ENCODE measurements around the gene RALGAPA1.

Gene RALGAPA1

GRCh38 chr14:35761922-35762321 lies 47.2 kb downstream of the RALGAPA1 start:
- DNase-seq (ENCODE audit: low read depth): no peak
- TF ChIP-seq, protein P1, sequence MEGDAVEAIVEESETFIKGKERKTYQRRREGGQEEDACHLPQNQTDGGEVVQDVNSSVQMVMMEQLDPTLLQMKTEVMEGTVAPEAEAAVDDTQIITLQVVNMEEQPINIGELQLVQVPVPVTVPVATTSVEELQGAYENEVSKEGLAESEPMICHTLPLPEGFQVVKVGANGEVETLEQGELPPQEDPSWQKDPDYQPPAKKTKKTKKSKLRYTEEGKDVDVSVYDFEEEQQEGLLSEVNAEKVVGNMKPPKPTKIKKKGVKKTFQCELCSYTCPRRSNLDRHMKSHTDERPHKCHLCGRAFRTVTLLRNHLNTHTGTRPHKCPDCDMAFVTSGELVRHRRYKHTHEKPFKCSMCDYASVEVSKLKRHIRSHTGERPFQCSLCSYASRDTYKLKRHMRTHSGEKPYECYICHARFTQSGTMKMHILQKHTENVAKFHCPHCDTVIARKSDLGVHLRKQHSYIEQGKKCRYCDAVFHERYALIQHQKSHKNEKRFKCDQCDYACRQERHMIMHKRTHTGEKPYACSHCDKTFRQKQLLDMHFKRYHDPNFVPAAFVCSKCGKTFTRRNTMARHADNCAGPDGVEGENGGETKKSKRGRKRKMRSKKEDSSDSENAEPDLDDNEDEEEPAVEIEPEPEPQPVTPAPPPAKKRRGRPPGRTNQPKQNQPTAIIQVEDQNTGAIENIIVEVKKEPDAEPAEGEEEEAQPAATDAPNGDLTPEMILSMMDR (conservative IDR thresholded peaks at IDR 0.05; ENCODE audit: control insufficient read depth, insufficient read depth, low read depth, low read length): no peak
- H3K4me3 ChIP-seq (ENCODE audit: control insufficient read depth, low read depth, low read length): no peak overlapping the region

DNA sequence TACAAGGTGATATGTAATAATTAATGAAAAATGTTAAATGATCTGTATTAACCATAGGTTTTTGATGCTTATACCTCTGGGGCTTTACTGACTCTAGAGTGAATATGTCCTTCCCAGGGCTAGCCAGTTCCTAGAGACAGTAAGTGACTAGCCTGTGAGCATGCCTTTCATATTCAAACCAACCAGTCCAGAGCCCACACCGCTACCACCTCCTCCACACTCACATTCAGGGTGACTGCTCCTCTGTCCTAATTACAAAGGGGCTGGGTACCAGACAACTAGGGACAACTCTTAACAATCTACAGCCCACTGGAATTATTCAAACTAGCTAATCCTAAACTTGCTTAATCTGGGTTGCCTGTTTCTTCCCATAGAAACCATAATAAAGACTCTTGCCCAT lies 49.0 kb downstream of the RALGAPA1 start:
- TF ChIP-seq, protein P1 (conservative IDR thresholded peaks at IDR 0.05; ENCODE audit: control insufficient read depth, insufficient read depth, low read depth, low read length): no peak
- DNase-seq (ENCODE audit: low read depth): no peak
- no peak overlapping the region for H3K4me3 ChIP-seq (ENCODE audit: control insufficient read depth, low read depth, low read length)

GRCh38 chr14:35758523-35759129 lies 50.5 kb downstream of the RALGAPA1 start:
- no peak for DNase-seq (ENCODE audit: low read depth)
- TF ChIP-seq, protein P1 (conservative IDR thresholded peaks at IDR 0.05; ENCODE audit: control insufficient read depth, insufficient read depth, low read depth, low read length): no peak

GRCh38 chr14:35754671-35755070 lies 54.4 kb downstream of the RALGAPA1 start:
- TF ChIP-seq, protein P1 (conservative IDR thresholded peaks at IDR 0.05; ENCODE audit: control insufficient read depth, insufficient read depth, low read depth, low read length): no peak
- DNase-seq (ENCODE audit: low read depth): no peak
- no peak overlapping the region for H3K4me3 ChIP-seq (ENCODE audit: control insufficient read depth, low read depth, low read length)

More at GRCh38 chr14:35758523-35759129, 50.5 kb downstream of the RALGAPA1 start:
- no peak overlapping the region for H3K4me3 ChIP-seq (ENCODE audit: control insufficient read depth, low read depth, low read length)

DNA sequence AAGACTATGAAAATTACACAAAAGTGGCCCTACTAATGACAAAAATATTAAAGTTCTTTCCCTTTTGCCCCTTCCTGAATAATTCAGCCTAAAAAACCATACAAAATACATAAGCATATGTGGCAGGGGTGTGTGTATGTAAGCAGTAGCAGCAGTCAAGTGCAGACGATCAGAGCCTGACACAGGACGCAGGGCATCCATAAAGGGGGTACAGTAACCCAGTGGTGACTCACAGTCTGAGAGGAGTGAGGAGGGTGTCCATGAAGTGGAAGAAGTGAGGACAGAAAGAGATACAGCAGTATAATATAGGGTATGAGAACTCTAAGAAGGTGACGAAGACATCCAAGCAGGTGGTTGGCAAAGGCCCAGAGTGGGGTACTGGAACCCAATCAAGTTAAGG lies 56.7 kb downstream of the RALGAPA1 start:
- no peak for DNase-seq (ENCODE audit: low read depth)
- H3K4me3 ChIP-seq (ENCODE audit: control insufficient read depth, low read depth, low read length): no peak overlapping the region
- TF ChIP-seq, protein P1 (conservative IDR thresholded peaks at IDR 0.05; ENCODE audit: control insufficient read depth, insufficient read depth, low read depth, low read length): no peak

GRCh38 chr14:35750202-35750904 lies 58.7 kb downstream of the RALGAPA1 start:
- no peak overlapping the region for H3K4me3 ChIP-seq (ENCODE audit: control insufficient read depth, low read depth, low read length)
- TF ChIP-seq, protein P1 (conservative IDR thresholded peaks at IDR 0.05; ENCODE audit: control insufficient read depth, insufficient read depth, low read depth, low read length): no peak

More at GRCh38 chr14:35750202-35750904, 58.7 kb downstream of the RALGAPA1 start:
- DNase-seq (ENCODE audit: low read depth): no peak
